SK-N-SH (cell line): ENCODE data around the gene CHD9.

Source experiments
- CTCF ChIP-seq: fragments of 200-600 bp; sonication (generic); IDR thresholded peaks from 2 replicates; pipeline ENCODE4 v1.6.1; 2017; ENCODE audit warnings: antibody characterized with exemption, mild to moderate bottlenecking, moderate library complexity
- YY1 ChIP-seq: IDR thresholded peaks from 2 replicates; pipeline ENCODE4 v1.4.0; 2012; ENCODE audit warnings: low read depth, mild to moderate bottlenecking
- TF ChIP-seq, protein P1 (sequence below): IDR thresholded peaks from 2 replicates; pipeline ENCODE4 v1.6.1; 2012; ENCODE audit warnings: mild to moderate bottlenecking, low read depth, low read length, moderate library complexity

DNA sequence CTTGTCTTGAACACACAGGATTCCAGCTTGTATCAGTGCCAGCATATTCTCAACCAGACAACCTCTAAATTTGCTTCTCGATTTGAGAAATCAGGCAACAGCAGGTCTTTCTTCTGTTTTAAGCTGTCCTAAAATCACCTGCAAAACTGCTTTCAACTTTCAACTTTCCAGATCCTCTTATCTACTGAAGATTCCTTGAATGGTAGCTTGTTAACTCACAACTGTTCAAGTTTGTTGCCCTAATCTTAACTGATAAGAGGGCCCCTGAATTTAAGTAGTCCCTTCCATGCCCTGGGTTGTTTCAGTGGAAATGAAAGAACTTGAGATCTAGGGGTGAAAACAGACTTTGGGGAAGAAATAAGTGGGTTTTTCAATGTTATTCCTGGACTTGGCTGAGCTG lies 57.2 kb downstream of the CHD9 start:
- TF ChIP-seq, protein P1, sequence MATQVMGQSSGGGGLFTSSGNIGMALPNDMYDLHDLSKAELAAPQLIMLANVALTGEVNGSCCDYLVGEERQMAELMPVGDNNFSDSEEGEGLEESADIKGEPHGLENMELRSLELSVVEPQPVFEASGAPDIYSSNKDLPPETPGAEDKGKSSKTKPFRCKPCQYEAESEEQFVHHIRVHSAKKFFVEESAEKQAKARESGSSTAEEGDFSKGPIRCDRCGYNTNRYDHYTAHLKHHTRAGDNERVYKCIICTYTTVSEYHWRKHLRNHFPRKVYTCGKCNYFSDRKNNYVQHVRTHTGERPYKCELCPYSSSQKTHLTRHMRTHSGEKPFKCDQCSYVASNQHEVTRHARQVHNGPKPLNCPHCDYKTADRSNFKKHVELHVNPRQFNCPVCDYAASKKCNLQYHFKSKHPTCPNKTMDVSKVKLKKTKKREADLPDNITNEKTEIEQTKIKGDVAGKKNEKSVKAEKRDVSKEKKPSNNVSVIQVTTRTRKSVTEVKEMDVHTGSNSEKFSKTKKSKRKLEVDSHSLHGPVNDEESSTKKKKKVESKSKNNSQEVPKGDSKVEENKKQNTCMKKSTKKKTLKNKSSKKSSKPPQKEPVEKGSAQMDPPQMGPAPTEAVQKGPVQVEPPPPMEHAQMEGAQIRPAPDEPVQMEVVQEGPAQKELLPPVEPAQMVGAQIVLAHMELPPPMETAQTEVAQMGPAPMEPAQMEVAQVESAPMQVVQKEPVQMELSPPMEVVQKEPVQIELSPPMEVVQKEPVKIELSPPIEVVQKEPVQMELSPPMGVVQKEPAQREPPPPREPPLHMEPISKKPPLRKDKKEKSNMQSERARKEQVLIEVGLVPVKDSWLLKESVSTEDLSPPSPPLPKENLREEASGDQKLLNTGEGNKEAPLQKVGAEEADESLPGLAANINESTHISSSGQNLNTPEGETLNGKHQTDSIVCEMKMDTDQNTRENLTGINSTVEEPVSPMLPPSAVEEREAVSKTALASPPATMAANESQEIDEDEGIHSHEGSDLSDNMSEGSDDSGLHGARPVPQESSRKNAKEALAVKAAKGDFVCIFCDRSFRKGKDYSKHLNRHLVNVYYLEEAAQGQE: no peak
- TF ChIP-seq CTCF: no peak
- TF ChIP-seq YY1: no peak
